WTC11 (cell line): Measurements from ENCODE around the gene TMEM256. TPM values are rescaled to one million over a fixed set of nuclear protein-coding genes. Genes with fewer than 3 reads are reported as not detected.

ENCODE experiments used
- ATAC-seq: fragments of 200-7000 bp; cut with Tn5 transposase; 2 replicates; pipeline ENCODE4 v1.10.0; 2021; ENCODE audit warnings: mild to moderate bottlenecking, moderate library complexity
- CTCF ChIA-PET: fragments of 300-600 bp; sonication (Branson Sonifier 250); formaldehyde crosslinking; loops from one replicate; lab custom pipeline; 2021; ENCODE audit warnings: antibody characterized with exemption; lab: Charles Lee
- POLR2A ChIA-PET: fragments of 350-600 bp; sonication (Branson Sonifier 250); formaldehyde crosslinking; loops from one replicate; lab custom pipeline; 2021; ENCODE audit warnings: antibody characterized with exemption; lab: Charles Lee
- DNase-seq: peaks from one replicate; pipeline ENCODE4 v3.0.0; 2021; ENCODE audit warnings: low spot score
- H3K27ac Mint-ChIP-seq: 2 replicates; pipeline ENCODE4 v1.8.0; 2021; ENCODE audit warnings: mixed read lengths
- H3K27me3 Mint-ChIP-seq: 2 replicates; pipeline ENCODE4 v1.8.0; 2021; ENCODE audit warnings: low read depth, mild to moderate bottlenecking, moderate library complexity, mixed read lengths
- H3K36me3 Mint-ChIP-seq: 2 replicates; pipeline ENCODE4 v1.8.0; 2021; ENCODE audit warnings: mixed read lengths
- H3K4me1 Mint-ChIP-seq: 2 replicates; pipeline ENCODE4 v1.8.0; 2022; ENCODE audit warnings: mixed read lengths
- H3K4me3 Mint-ChIP-seq: 2 replicates; pipeline ENCODE4 v1.8.0; 2021; ENCODE audit warnings: mild to moderate bottlenecking, moderate library complexity, mixed read lengths
- H3K9me3 Mint-ChIP-seq: 2 replicates; pipeline ENCODE4 v1.8.0; 2021; ENCODE audit warnings: mixed read lengths
- AR ChIP-seq: fragments of 250-450 bp; sonication (Bioruptor Pico); IDR thresholded peaks from 2 replicates; pipeline ENCODE4 v1.9.0; 2021; ENCODE audit warnings: mild to moderate bottlenecking
- E2F5 ChIP-seq: sonication (generic); formaldehyde crosslinking; IDR thresholded peaks from 2 replicates; pipeline ENCODE4 v1.8.1; 2022; ENCODE audit warnings: mild to moderate bottlenecking, moderate library complexity, missing genetic modification reagents
- ERG ChIP-seq: fragments of 250-450 bp; sonication (Bioruptor Pico); IDR thresholded peaks from 2 replicates; pipeline ENCODE4 v1.8.0; 2021; ENCODE audit warnings: mild to moderate bottlenecking
- FOXP1 ChIP-seq: sonication (generic); formaldehyde crosslinking; IDR thresholded peaks from 2 replicates; pipeline ENCODE4 v1.8.0; 2022; ENCODE audit warnings: missing genetic modification reagents, mild to moderate bottlenecking, moderate library complexity, borderline replicate concordance
- IRF1 ChIP-seq: sonication (generic); formaldehyde crosslinking; IDR thresholded peaks from 2 replicates; pipeline ENCODE4 v1.8.0; 2023; ENCODE audit warnings: missing genetic modification reagents
- IRF2 ChIP-seq: sonication (generic); formaldehyde crosslinking; IDR thresholded peaks from 2 replicates; pipeline ENCODE4 v1.8.0; 2022; ENCODE audit warnings: low read depth, missing genetic modification reagents, borderline replicate concordance
- NFATC4 ChIP-seq: fragments of 250-450 bp; sonication (Bioruptor Pico); IDR thresholded peaks from 2 replicates; pipeline ENCODE4 v1.9.0; 2021; ENCODE audit warnings: mild to moderate bottlenecking
- SMAD3 ChIP-seq: sonication (generic); formaldehyde crosslinking; IDR thresholded peaks from 2 replicates; pipeline ENCODE4 v1.8.0; 2022; ENCODE audit warnings: missing genetic modification reagents, mild to moderate bottlenecking, borderline replicate concordance
- TEAD1 ChIP-seq: sonication (generic); formaldehyde crosslinking; IDR thresholded peaks from 2 replicates; pipeline ENCODE4 v1.8.0; 2022; ENCODE audit warnings: mild to moderate bottlenecking, missing genetic modification reagents
- ZMAT4 ChIP-seq: fragments of 250-450 bp; sonication (Bioruptor Pico); IDR thresholded peaks from 2 replicates; pipeline ENCODE4 v1.9.0; 2021; ENCODE audit warnings: mild to moderate bottlenecking
- ZNF121 ChIP-seq: sonication (generic); formaldehyde crosslinking; IDR thresholded peaks from 2 replicates; pipeline ENCODE4 v1.8.0; 2023; ENCODE audit warnings: missing genetic modification reagents
- ZNF263 ChIP-seq: sonication (generic); formaldehyde crosslinking; IDR thresholded peaks from 2 replicates; pipeline ENCODE4 v1.8.1; 2022; ENCODE audit warnings: low read depth, mild to moderate bottlenecking, moderate library complexity, missing genetic modification reagents
- total RNA-seq: library from RNA; stranded (reverse); gene quantifications from 3 replicates; pipeline ENCODE4 v1.2.3, GENCODE V29; 2021
- TF ChIP-seq, protein P1 (sequence below): sonication (generic); formaldehyde crosslinking; IDR thresholded peaks from 2 replicates; pipeline ENCODE4 v1.8.0; 2022; ENCODE audit warnings: mild to moderate bottlenecking, missing genetic modification reagents
- TF ChIP-seq, protein P2 (sequence below): sonication (generic); formaldehyde crosslinking; IDR thresholded peaks from 2 replicates; pipeline ENCODE4 v1.8.0; 2022; ENCODE audit warnings: mild to moderate bottlenecking, missing genetic modification reagents
- TF ChIP-seq, protein P3 (sequence below): sonication (generic); formaldehyde crosslinking; IDR thresholded peaks from 2 replicates; pipeline ENCODE4 v1.8.1; 2022; ENCODE audit warnings: missing genetic modification reagents, borderline replicate concordance

Gene TMEM256
- total RNA-seq, 1 experiment from 2014 or later = 132 TPM

DNA sequence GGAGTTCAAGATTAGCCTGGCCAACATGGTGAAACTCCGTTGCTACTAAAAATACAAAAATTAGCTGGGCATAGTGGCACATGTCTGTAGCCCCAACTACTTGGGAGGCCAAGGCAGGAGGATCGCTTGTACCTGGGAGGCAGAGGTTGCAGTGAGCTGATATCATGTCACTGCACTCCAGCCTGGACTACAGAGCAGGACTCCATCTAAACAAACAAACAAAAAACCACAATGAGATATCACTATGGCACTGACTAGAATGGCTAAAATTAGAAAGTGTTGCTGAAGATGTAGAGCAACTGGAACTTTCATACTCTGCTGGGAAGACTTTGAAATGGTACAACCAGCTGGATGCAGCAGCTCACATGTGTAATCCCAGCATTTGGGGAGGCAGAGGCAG is 29.5 kb downstream of the TMEM256 start (continued):
- TF ChIP-seq IRF1 (no peak), ERG (CRISPR knock-in tag) (no peak), ZMAT4 (CRISPR knock-in tag) (no peak), NFATC4 (CRISPR knock-in tag) (no peak)
- TF ChIP-seq, protein P1, sequence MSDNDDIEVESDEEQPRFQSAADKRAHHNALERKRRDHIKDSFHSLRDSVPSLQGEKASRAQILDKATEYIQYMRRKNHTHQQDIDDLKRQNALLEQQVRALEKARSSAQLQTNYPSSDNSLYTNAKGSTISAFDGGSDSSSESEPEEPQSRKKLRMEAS = no peak
- TF ChIP-seq, all 79 proteins: peak for 0

- Mint-ChIP-seq H3K36me3 (no peaks in the 10 kb centered on the region), H3K4me3 (no peak overlapping the region), H3K27me3 (peaks cover 4% of the 10 kb centered on the region), H3K4me1 (peaks cover 29% of the 10 kb centered on the region), H3K9me3 (no peaks in the 10 kb centered on the region), H3K27ac (no peak overlapping the region)
- ATAC-seq = no peak
- CTCF ChIA-PET = interaction anchor here (0.6 to 2.5 kb wide), 6 partner anchors 15 to 346 kb away, joined by 3 to 7 read pairs (median 4); partner anchors contain the start of genes PLSCR3 and TMEM256
- POLR2A ChIA-PET = no interaction called here
- no peak for TF ChIP-seq IRF2 (CRISPR knock-in tag)
- TF ChIP-seq FOXP1 = no peak
- TF ChIP-seq ZNF121 (CRISPR knock-in tag) = no peak
- TF ChIP-seq, protein P2, sequence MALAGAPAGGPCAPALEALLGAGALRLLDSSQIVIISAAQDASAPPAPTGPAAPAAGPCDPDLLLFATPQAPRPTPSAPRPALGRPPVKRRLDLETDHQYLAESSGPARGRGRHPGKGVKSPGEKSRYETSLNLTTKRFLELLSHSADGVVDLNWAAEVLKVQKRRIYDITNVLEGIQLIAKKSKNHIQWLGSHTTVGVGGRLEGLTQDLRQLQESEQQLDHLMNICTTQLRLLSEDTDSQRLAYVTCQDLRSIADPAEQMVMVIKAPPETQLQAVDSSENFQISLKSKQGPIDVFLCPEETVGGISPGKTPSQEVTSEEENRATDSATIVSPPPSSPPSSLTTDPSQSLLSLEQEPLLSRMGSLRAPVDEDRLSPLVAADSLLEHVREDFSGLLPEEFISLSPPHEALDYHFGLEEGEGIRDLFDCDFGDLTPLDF (CRISPR knock-in tag) = no peak
- no peak for TF ChIP-seq ZNF263
- TF ChIP-seq E2F5 (CRISPR knock-in tag) = no peak
- TF ChIP-seq TEAD1 = no peak
- no peak for TF ChIP-seq SMAD3 (CRISPR knock-in tag)
- no peak for TF ChIP-seq AR (CRISPR knock-in tag)
- no peak for DNase-seq
Measured at GRCh38 chr17:7370853-7371252, 33.0 kb downstream of the TMEM256 start.

GRCh38 chr17:7369825-7370224 is 34.1 kb downstream of the TMEM256 start:
- ChIA-PET POLR2A (no interaction called here), CTCF (interaction anchor here (0.6 to 2.5 kb wide), 5 partner anchors 14 to 302 kb away, joined by 3 to 22 read pairs (median 6); partner anchors contain the start of genes PLSCR3 and TMEM256)
- H3K9me3 Mint-ChIP-seq = no peaks in the 10 kb centered on the region
- H3K4me3 Mint-ChIP-seq = no peak overlapping the region
- TF ChIP-seq, protein P3, sequence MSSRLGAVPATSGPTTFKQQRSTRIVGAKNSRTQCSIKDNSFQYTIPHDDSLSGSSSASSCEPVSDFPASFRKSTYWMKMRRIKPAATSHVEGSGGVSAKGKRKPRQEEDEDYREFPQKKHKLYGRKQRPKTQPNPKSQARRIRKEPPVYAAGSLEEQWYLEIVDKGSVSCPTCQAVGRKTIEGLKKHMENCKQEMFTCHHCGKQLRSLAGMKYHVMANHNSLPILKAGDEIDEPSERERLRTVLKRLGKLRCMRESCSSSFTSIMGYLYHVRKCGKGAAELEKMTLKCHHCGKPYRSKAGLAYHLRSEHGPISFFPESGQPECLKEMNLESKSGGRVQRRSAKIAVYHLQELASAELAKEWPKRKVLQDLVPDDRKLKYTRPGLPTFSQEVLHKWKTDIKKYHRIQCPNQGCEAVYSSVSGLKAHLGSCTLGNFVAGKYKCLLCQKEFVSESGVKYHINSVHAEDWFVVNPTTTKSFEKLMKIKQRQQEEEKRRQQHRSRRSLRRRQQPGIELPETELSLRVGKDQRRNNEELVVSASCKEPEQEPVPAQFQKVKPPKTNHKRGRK (CRISPR knock-in tag) = no peak
- H3K27me3 Mint-ChIP-seq = peaks cover 4% of the 10 kb centered on the region
- ATAC-seq = no peak
- no peaks in the 10 kb centered on the region for H3K36me3 Mint-ChIP-seq
- H3K4me1 Mint-ChIP-seq = peaks cover 29% of the 10 kb centered on the region
- H3K27ac Mint-ChIP-seq = no peak overlapping the region
- no peak for DNase-seq
